Panc1 (cell line): ENCODE results near the gene MED9. TPM values are rescaled to one million over a fixed set of nuclear protein-coding genes. Genes with fewer than 3 reads are reported as not detected.

ENCODE experiments used
- ATAC-seq: fragments of 200-7000 bp; cut with Tn5 transposase; 2 replicates; pipeline ENCODE4 v1.9.1; 2020; ENCODE audit warnings: mild to moderate bottlenecking, moderate library complexity
- BruUV-seq: library from RNA; stranded (reverse); fragments of 400-500 nt; replicated peaks from 2 replicates; lab custom pipeline; 2021; lab: Mats Ljungman, UMichigan
- CTCF ChIA-PET: fragments of 300-600 bp; sonication (Branson Sonifier 250); formaldehyde crosslinking; loops from one replicate; lab custom pipeline; 2022; ENCODE audit warnings: antibody characterized with exemption; lab: Charles Lee
- POLR2A ChIA-PET: fragments of 300-600 bp; sonication (Branson Sonifier 250); formaldehyde crosslinking; loops from one replicate; lab custom pipeline; 2022; ENCODE audit warnings: antibody characterized with exemption; lab: Charles Lee
- DNase-seq: peaks from one replicate; pipeline ENCODE4 v3.0.0-alpha.2; 2010; ENCODE audit warnings: low read depth, low spot score
- H3K27ac ChIP-seq: 2 replicates; pipeline ENCODE4 v1.5.1; 2011; ENCODE audit warnings: mild to moderate bottlenecking, low read length, inconsistent platforms
- H3K27me3 ChIP-seq: fragments of 200-500 bp; sonication (Bioruptor generic); 2 replicates; pipeline ENCODE4 v1.6.0; 2014; ENCODE audit warnings: low read length, inconsistent platforms; ENCODE audit not compliant: control insufficient read depth, insufficient read depth
- H3K36me3 ChIP-seq: fragments of 200-500 bp; sonication (Bioruptor generic); 2 replicates; pipeline ENCODE4 v1.5.1; 2014; ENCODE audit warnings: inconsistent platforms, mild to moderate bottlenecking, low read length, moderate library complexity; ENCODE audit not compliant: control insufficient read depth, insufficient read depth
- H3K4me1 ChIP-seq: 2 replicates; pipeline ENCODE4 v1.5.1; 2011; ENCODE audit warnings: inconsistent platforms, mild to moderate bottlenecking, low read length, moderate library complexity; ENCODE audit not compliant: control insufficient read depth, insufficient read depth
- H3K4me3 ChIP-seq, 2 experiments: 2 replicates each; pipeline ENCODE4 v1.5.1; 2011 to 2012; ENCODE audit warnings: low read depth in 2 of 2, low read length in 2 of 2, mild to moderate bottlenecking in 2 of 2, inconsistent platforms in 1 of 2, moderate library complexity in 1 of 2
- H3K9me3 ChIP-seq: fragments of 200-500 bp; sonication (Bioruptor generic); 2 replicates; pipeline ENCODE4 v1.5.1; 2014; ENCODE audit warnings: low read depth, mild to moderate bottlenecking, inconsistent platforms, low read length, moderate library complexity; ENCODE audit not compliant: control insufficient read depth, insufficient read depth
- CTCF ChIP-seq: fragments of 450-650 bp; IDR thresholded peaks from 2 replicates; pipeline ENCODE4 v1.5.1; 2017; ENCODE audit warnings: mild to moderate bottlenecking
- REST ChIP-seq, 2 experiments: IDR thresholded peaks; 2 replicates each; pipeline ENCODE4 v1.6.1; 2011 to 2012; ENCODE audit warnings: low read depth in 2 of 2, control low read depth in 1 of 2, low read length in 1 of 2, mild to moderate bottlenecking in 1 of 2, moderate library complexity in 1 of 2; ENCODE audit not compliant: insufficient read depth in 1 of 2
- SIN3A ChIP-seq: IDR thresholded peaks from 2 replicates; pipeline ENCODE4 v1.6.1; 2012; ENCODE audit warnings: low read depth, mild to moderate bottlenecking, low read length, moderate library complexity, borderline replicate concordance; ENCODE audit not compliant: insufficient read depth
- in situ Hi-C: cut with HindIII; loops from 2 replicates; pipeline ENCODE4 v1.10.0; 2016; ENCODE audit warnings: low sequenced_read_pairs, low pct_unique_long_range_greater_than_20kb
- intact Hi-C: fragments of 100-400 bp; cut with micrococcal nuclease; formaldehyde crosslinking; loops from one replicate; pipeline ENCODE4 v1.10.0; 2022; ENCODE audit not compliant: unreplicated experiment
- total RNA-seq: library from RNA; stranded (reverse); gene quantifications from one replicate; pipeline ENCODE4 v1.2.1, GENCODE V29; 2021; ENCODE audit not compliant: unreplicated experiment

MED9 gene
- total RNA-seq, 1 experiment from 2014 or later = 11.1 TPM

GRCh38 chr17:17541640-17542001 lies 64.8 kb downstream of the MED9 start:
- Histone ChIP-seq H3K27ac (no peak overlapping the region), H3K4me1 (no peaks in the 10 kb centered on the region), H3K9me3 (no peaks in the 10 kb centered on the region), H3K36me3 (no peaks in the 10 kb centered on the region), H3K4me3 (no peak overlapping the region), H3K27me3 (no peaks in the 10 kb centered on the region)
- in situ Hi-C loops (no loop called here), intact Hi-C loops (no loop called here)
- no peak for TF ChIP-seq SIN3A
- no peak for TF ChIP-seq CTCF
- TF ChIP-seq REST (IDR thresholded peaks at IDR 0.05; ENCODE audit: insufficient read depth in 1 of 2, low read depth in 2 of 2, low read length in 1 of 2) = no peak
- no TSS peak for BruUV-seq
- ChIA-PET POLR2A (no interaction called here), CTCF (no interaction called here)
- ATAC-seq = no peak
- no peak for DNase-seq

Other genes with a start within 250 kb of the MED9 start
- 71.6 TPM for gene FLCN, start 239.8 kb upstream of the MED9 start, total RNA-seq
- gene COPS3, start 195.8 kb upstream of the MED9 start, total RNA-seq = 73.6 TPM
- 3.1 TPM for gene NT5M, start 173.6 kb upstream of the MED9 start, total RNA-seq
- gene RASD1, start 19.4 kb downstream of the MED9 start, total RNA-seq = 1.7 TPM
- 27.0 TPM for gene PEMT, start 114.7 kb downstream of the MED9 start, total RNA-seq
- gene RAI1, start 204.5 kb downstream of the MED9 start, total RNA-seq = 51.0 TPM